Mammary epithelial cell (primary cell): Measurements from ENCODE around the gene C19orf53.

Experiments used
- CTCF ChIP-seq, 2 donors: IDR thresholded peaks in 1 of 2; conservative IDR thresholded peaks in 1 of 2; 2 replicates each; pipeline ENCODE4 v1.5.1; 2011 to 2012; ENCODE audit warnings: inconsistent platforms in 2 of 2, low read length in 2 of 2, mild to moderate bottlenecking in 2 of 2, control low read depth in 1 of 2, low read depth in 1 of 2; ENCODE audit not compliant: insufficient read depth in 1 of 2; ENCODE audit errors: extremely low read depth in 1 of 2
- EZH2 ChIP-seq: IDR thresholded peaks from 2 replicates; pipeline ENCODE4 v1.6.1; 2012; ENCODE audit warnings: low read length, inconsistent platforms, borderline replicate concordance

GRCh38 chr19:13795595-13796300, 21.5 kb downstream of the C19orf53 start:
- no peak for TF ChIP-seq CTCF (conservative IDR thresholded peaks at IDR 0.05 in 1 of 2, IDR thresholded peaks at IDR 0.05 in 1 of 2; ENCODE audit: extremely low read depth in 1 of 2, insufficient read depth in 1 of 2, low read depth in 1 of 2, low read length in 2 of 2)
- no peak for TF ChIP-seq EZH2
